Kasumi-1 (cell line): ENCODE results near the gene ALDH1L1.
A peak's percentile ranks its signal among the peaks of the same experiment; 100 is the strongest.

Experiments used
- DNase-seq, 2 experiments: peaks; one replicate each; lab custom pipeline; 2025; lab: John Stamatoyannopoulos, UW

ALDH1L1 gene

GRCh38 chr3:126180477-126181397 lies at the start of gene ALDH1L1:
ALDH1L1 (minus strand) TSS chr3:126180586; CDS start chr3:126160979, 19,607 bp downstream.
- DNase-seq, result no peak

DNA sequence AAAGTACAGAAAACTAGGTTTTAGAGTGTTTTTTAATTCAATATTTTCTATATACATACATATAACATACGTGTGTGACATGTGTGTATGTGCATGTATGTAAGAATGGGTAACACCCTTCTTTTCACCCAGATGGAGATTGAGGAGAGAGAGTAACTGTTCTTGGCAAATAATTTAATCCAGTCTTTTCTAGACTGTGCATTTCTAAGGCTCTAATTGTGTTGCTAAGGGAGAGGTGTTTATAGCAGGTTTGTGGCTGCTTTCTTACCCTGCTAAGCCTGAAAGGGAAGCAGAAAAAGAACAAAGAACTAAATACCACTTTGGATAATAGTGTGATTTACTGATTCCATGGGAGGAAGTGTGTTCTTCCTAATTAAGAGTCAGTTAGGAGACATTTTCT lies 46.0 kb upstream of the ALDH1L1 start:
- no peak for DNase-seq

DNA sequence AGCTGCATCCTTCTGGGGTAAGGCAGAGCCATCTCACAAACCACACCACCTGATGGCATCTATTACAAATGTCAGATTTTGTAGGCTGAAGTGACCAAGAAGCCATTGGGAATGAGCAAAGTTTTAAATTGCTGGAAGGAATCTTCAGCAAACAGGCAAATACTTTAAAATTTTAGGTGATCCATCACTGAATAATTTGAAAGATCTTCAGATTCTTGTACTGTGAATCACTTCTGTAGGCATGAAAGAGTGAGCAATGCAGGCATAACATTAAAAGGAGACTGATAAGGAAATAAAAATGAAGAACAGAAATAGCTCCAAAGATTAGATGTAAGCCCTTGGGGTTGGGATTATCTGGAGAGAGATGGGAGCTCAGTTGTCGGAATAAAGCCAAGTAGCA lies 36.0 kb upstream of the ALDH1L1 start:
- no peak for DNase-seq

GRCh38 chr3:126213379-126214028 lies 33.1 kb upstream of the ALDH1L1 start:
- no peak for DNase-seq

- DNase-seq, result peak; percentile 5 to 23
Observed at GRCh38 chr3:126212620-126213378, 32.4 kb upstream of the ALDH1L1 start.

DNA sequence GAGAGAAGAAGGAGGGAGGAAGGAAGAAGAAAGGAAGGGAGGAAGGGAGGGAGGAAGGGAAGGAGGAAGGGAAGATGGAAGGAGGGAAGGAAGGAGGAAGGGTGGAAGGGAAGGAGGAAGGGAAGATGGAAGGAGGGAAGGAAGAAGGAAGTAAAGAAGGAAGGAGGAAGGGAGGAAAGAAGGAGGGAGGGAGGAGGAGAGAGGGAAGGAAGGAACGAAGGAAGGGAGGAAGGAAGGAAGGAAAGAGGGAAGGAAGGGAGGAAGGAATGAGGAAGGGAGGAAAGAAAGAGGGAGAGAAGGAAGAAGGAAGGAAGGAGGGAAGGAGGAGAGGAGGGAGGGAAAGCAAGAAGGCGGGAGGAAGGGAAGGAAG lies 31.8 kb upstream of the ALDH1L1 start:
- no peak for DNase-seq

- DNase-seq, result no peak
Observed at GRCh38 chr3:126211569-126211968, 31.2 kb upstream of the ALDH1L1 start.

GRCh38 chr3:126210606-126211005 lies 30.2 kb upstream of the ALDH1L1 start:
- DNase-seq, result no peak

GRCh38 chr3:126209741-126210140 lies 29.4 kb upstream of the ALDH1L1 start:
- no peak for DNase-seq

DNA sequence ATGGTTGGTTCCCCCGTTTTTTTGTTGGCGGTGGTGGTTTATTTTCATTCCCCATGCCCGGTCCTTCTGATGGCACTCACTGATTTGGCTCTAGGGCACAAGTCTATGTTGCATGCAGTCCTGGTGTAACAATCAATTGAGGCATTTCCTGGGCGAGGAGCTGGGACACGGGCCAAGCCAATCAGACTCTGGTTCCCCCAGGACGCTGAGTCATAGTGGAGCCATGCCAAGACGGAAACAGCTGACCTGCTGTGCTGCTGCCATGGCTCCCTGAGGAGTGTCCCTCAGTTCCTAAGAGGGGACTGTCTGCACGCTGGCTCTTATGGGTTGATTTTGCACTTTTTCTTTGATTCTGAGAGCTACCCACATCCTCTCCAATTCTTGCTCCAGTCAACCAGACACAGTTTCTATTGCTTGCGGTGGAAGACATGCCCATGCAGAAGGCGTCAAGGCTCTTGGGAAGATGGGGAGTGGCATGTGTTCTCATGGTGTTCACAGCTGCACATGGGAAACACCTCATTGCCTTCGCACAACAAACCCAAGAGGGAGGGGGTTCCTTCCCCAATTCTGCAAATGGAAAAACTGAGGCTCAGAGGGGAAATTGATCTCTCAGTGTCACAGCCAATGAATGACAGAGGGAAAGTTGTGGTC lies 28.3 kb upstream of the ALDH1L1 start:
- peak; percentile 64 to 77 for DNase-seq

DNA sequence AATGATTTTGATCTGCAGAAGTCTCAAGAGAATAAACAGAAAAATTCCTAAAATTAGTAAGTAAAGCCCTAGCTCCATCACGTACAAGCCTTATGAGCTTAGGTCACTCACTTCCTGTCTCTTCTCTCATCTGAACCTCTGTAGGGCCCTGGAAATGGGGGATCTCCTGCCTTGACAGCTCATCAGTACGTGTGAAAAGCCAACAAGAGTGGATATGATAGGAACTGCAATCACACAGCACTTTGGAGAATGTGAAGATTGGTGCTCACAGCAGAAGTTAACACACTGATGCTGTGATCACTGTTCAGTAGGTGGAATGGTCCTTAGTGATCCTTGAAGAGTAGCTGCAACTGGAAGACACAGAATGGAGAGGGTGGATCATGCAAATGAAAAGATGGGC lies 27.8 kb upstream of the ALDH1L1 start:
- no peak for DNase-seq

DNA sequence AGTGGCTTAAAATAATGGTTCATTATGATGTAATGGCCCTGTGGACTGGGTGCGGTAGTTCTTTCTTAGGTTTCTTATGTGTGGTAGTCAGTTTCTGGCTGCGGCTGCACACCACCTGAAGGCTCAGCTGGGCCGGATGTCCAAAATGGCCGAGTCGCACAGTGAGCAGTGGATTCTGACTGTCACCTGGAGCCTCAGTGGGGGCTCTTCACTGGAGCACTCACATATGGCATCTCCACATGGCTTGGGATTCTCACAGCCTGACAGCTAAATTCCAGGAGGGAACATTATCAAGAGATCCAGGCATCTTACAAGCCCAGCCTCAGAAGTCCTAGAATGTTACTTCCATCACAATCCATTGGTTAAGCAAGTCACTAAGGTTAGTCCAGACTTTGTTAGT lies 26.8 kb upstream of the ALDH1L1 start:
- no peak for DNase-seq

GRCh38 chr3:126205717-126206655 lies 25.6 kb upstream of the ALDH1L1 start:
- no peak for DNase-seq

GRCh38 chr3:126202680-126203079 lies 22.3 kb upstream of the ALDH1L1 start:
- no peak for DNase-seq

DNA sequence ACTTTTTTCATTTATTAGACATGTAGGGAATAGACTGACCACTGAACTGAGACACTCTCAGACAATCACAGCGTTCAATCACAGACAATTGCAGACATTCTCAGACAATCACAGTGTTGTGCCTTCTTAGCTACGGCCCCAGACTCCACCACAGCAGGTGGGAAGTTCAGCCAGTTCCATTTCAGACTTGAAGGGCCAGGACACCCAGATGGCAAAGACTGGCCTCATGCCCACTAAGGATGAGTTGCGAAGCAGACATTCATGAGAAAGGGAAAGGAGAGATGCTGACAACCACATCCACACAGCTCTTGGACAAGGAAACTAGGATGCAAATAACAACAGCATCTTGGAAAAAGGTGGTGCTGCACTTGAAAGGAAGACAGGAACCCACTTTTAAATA lies 21.9 kb upstream of the ALDH1L1 start:
- no peak for DNase-seq

GRCh38 chr3:126201168-126201567 lies 20.8 kb upstream of the ALDH1L1 start:
- DNase-seq, result no peak

DNA sequence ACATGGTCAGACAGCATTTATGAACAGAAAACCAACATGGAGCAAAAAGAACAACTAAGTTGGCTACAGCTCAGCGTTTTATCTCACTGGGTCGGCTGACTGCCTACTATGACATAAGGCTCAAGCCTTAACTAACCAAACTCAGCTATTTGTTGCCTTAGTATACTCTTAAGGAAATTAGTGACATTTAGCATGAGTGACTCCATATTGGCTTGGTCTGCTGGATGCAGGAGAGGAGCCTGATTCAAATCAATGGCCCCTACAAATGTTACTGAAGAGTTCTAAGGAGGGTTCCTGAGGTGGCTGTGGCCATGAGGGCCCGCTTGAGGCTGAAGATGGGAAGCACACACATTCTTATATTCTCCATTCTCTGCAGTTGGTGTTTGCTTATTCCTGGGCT lies 20.1 kb upstream of the ALDH1L1 start:
- no peak for DNase-seq

DNA sequence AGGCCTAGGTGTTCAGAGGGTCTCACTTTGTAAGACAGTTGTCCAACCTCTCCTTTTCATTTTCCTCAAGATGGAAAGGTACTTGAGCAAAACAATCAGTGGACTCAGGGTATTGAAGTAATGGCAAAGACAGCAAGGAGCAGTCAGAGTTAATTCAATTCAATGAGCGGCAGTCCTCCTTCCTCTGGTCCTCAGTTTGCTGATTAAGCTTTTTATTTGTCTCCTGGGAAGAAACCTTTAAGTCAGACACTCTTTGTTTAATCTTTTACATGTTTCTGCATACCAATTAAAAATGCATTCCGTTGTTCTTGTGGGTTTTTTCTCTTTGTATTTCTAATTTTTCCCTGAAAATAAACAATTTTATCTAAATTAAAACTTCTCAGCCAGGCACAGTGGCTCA lies 18.9 kb upstream of the ALDH1L1 start:
- DNase-seq, result no peak

GRCh38 chr3:126197854-126198584 lies 17.6 kb upstream of the ALDH1L1 start:
- DNase-seq, result peak; percentile 53 to 56

GRCh38 chr3:126197343-126197742 lies 17.0 kb upstream of the ALDH1L1 start:
- no peak for DNase-seq
